NOMO-1 treated with DMSO at 0.1 percent for 48 hours (cell line): ENCODE data around the gene AACS.
"Not testable (repeated sequence)": the region's sequence is repeated elsewhere in the genome, so short reads cannot be mapped to it uniquely, and the experiment has no call there.

Source experiments
- DNase-seq: peaks from one replicate; lab custom pipeline; 2025; ENCODE audit not compliant: unreplicated experiment; lab: John Stamatoyannopoulos, UW

AACS gene, protein sequence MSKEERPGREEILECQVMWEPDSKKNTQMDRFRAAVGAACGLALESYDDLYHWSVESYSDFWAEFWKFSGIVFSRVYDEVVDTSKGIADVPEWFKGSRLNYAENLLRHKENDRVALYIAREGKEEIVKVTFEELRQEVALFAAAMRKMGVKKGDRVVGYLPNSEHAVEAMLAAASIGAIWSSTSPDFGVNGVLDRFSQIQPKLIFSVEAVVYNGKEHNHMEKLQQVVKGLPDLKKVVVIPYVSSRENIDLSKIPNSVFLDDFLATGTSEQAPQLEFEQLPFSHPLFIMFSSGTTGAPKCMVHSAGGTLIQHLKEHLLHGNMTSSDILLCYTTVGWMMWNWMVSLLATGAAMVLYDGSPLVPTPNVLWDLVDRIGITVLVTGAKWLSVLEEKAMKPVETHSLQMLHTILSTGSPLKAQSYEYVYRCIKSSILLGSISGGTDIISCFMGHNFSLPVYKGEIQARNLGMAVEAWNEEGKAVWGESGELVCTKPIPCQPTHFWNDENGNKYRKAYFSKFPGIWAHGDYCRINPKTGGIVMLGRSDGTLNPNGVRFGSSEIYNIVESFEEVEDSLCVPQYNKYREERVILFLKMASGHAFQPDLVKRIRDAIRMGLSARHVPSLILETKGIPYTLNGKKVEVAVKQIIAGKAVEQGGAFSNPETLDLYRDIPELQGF

DNA sequence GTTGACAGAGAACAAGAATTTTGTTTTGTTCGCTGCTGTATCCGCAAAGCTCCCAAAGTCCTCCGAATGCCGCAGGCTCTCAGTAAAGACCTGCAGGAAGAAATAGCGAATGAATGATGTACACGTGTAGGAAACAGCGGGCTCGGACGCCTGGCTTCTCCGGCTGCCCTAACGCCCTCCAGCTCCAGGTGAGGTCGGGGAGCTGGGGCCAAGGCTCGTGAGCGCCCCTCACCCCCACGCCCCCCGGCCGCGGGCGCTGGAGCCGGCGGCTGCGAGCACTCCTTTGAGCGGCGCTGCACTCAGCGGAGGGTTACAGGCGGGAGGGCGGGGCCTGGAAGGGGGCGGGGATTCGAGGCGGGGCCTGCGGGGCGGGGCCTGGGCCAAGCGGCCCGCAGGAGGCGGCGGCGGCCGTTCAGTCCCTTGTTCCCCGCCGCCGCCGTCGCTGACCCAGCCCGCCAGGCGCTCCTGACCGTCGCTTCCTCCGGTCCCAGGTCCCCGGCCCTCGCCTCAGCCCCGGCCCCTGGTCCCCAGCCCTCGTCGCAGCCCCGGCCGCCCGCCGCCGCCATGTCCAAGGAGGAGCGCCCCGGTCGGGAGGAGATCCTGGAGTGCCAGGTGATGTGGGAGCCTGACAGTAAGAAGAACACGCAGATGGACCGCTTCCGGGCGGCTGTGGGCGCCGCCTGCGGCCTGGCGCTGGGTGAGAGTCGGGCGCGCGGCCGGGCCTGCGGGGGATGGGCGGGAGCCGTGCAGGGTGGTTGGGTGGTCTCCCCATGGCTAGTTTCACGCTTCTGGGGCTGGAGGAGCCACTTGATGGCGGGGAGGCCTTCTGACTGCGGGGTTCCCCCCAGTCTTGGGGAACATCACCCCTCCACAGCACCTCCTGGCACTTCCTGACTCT, at the start of gene AACS:
Gene AACS (plus strand): TSS at position 415 of the 898 bp plus-strand sequence. CDS start 150 bp downstream, at position 565.
- DNase-seq: peak; percentile 69

DNA sequence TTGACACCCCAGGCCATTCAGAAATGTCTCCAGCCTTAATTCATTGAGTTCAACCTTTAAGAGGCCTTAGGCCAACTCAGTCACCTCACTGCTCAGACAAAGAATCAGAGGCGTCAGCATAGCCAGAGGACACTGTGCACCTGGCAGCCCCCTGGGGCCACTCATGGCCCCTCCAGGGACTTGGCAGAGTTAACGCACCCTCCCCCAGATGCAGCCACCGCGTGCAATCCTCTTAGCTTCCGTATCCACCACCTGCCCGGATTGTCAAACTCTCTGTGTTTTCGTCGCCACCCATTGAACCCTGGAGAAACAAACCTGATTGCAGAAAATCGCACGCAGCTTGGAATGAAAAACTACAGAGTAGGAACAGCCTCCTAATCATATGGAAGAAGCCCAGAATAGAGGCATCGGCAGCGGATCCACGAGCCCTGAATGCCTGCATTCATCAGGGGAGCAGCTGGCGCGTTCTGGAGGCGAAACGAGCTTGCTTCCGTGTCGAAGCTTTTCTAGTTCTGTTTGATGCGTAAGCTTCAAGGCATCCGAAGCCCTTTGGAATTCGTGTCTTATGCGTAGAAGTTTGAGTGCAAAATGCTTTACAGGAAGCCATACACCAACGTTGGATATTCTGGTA, 49.4 kb upstream of the AACS start:
- DNase-seq: no peak

DNA sequence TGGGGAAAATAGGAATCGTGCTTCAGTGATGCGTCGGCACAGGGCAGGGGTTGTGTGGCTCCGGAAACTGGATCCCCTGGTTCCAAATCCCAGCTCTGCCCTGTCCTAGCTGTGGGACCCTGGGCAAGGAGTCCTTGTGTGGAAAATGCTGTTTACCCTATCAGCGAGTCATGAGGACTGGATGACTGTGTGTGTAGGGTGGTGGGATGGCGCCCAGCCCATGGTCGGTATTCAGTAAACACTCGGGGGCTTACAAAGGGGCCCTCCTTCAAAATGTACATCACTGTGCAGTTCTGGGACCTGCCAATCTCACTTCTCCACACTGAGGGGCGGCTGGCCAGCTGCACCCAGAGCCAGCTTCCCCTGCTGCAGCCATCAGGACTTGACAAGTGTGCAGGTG, 47.4 kb upstream of the AACS start:
- no peak for DNase-seq

DNA sequence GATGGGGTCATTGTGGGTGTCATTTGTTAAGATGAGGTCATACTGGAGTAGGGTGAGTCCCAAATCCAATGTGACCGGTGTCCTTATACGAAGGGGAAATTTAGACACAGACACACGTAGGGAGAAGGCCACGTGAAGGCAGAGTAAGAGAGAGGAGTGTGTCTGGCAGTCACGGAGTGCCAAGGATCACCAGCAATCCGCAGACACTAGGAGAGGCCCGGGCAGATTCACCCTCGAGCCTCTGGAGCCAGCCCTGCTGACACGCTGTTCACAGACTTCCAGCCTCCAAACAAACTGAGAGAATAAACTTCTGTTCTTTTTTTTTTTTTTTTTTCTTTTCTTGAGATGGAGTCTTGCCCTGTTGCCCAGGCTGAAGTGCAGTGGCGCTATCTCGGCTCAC, 46.9 kb upstream of the AACS start:
- no peak for DNase-seq

DNA sequence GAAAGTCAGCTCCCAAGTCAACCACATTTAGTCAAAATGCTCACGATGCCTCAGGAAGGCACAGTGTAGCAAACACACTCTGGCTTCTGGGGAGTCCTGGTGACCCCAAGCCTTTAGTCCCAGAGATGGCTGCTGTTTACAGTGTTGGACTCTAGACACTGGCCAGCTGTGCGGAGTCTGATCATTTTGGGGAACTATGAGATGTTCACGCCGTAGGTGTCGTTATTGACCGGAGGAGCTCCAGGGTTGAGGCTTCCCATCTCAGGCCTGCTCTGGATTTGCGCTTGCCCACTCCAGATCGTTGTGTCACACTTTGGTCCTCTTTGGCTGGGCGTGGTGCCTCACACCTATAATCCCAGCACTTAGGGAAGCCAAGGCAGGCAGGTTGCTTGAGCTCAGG, 44.1 kb upstream of the AACS start:
- no peak for DNase-seq

DNA sequence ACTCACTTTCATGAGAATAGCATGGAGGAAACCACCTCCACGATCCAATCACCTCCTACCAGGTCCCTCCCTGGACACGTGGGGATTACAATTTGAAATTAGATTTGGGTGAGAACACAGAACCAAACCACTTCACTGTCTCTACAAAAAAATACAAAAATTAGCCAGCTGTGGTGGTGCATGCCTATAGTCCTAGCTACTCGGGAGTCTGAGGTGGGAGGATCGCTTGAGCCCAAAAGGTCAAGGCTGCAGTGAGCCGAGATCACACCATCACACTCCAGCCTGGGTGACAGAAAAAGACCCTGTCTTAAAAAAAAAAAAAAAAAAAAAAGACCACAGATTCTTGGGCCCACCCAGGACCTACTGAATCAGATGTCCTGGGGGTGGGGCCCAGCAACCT, 43.5 kb upstream of the AACS start:
- DNase-seq: no peak

DNA sequence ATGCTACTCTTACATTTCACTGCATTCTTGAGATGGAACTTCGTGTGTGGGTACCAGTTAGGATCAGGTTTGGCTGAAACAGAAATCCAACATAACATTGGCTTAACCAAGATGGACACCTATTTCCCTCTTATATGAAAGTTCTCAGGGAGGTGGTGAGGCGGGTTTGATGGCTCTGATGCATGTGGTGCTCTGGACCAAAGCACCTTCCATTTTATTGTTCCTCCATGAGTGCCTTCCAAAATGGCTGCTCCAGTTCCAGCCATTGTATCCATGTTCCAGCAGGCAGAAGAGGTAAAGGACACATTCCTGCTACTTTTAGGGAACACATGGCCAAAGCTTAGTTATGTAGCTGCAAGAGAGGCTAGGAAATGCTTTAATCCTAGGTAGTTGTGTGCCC, 42.2 kb upstream of the AACS start:
- DNase-seq: no peak

DNA sequence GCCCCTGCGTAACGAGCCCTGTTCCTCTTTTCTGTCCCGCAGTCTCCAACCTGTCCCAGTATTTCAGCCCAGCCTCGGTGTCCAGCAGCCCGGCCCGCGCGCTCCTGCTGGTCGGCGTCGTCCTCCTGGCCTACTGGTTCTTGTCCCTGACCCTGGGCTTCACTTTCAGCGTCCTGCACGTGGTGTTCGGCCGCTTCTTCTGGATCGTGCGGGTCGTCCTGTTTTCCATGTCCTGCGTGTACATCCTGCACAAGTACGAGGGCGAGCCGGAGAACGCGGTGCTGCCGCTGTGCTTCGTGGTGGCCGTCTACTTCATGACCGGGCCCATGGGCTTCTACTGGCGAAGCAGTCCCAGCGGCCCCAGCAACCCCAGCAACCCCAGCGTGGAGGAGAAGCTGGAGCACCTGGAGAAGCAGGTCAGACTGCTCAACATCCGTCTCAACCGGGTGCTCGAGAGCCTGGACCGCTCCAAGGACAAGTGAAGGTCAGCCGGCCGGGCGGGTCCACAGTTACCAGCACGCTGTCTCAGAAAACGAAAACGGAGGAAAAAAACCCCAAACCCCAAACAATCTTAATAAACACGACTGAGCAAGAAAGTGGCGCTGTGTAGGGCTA, 40.2 kb upstream of the AACS start:
- DNase-seq: no peak

DNA sequence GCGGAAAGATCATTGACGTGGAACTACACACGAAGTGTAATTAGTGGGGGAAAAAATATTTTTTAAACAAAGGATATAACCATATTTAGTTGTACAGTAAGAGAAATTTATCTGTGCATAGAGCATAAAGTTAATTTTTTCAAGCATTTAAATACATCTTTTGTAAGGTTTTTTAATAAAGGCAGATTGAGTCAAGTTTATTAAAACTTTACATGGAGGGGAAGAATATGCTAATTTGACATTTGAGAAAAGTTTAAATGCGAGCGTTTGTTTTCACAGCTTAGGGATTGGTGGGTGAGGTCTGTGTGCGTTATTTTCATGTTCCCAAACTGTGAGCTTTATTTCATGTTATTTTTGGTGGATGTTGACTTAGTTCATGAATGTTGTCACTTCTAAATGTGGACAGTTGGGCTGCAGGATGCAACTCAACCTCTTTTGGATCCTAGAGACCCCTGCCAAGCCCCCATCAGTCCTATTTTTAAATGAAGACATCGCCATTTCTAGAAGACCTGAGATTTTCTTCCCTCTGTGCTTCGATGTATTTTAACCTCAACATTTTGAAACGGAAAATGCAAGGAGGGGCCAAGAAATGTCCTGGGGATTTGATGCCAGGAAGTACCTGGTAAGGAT, 39.5 kb upstream of the AACS start:
- DNase-seq: no peak

DNA sequence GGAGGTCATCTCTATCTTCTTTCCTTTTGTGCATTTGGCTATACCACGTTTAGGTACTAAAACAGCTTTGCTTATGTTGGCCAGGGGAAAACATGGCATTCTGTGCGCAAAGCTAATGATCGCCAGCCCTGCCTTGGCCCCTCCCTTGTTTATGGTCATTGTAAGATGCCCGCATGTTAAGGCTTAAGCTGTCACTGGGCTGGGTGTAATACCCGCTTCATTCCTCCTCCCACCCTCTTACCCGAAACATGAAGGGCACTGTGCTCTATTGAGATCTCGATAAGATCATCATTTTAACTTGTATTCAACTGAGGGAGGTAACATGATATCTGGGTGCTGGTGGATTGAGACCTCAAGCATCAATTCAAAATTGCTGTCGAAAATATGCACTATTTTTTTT, 37.1 kb upstream of the AACS start:
- no peak for DNase-seq

DNA sequence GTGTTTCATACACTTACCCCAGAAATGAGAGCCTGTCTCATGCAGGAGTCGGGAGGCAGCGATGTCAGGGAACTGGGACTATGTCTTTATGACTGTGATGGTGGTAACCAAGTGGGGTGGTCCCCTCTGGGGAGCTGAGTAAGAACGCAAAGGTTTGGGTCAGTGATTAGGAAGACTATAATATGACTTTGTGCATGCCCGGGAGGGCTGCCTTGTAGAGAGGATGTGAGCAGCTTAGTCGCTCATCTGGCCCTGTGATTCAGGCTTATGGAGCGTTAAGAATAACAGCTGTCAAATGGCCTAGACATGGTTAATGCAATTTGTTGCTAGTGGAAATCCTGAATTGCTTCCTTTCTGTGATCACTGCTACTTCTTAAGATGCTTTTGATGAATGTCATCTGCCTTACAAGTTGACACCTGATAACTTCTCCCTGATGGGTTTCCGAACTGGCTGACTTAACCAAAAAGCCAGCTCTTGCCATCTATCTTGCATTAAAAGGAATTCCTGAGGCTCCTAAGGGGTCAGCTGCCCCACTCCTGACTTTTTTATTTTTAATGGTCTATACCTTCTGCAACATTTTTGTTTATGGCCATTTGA, 35.4 kb upstream of the AACS start:
- no peak for DNase-seq

DNA sequence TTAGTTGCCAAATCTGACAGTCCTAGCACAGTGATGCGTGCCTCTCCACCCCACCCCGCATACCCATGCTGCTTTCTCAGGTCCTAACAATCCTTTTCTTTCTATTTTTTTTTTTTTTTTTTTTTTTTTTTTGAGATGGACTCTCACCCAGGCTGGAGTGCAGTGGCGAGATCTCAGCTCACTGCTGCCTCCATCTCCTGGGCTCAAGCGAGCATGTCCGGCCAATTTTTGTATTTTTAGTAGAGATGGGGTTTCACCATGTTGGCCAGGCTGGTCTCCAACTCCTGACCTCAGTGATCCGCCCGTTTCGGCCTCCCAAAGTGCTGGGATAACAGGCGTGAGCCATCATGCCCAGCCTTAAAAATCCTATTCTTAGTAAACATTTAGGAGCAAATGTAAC, 33.8 kb upstream of the AACS start:
- DNase-seq: not testable (repeated sequence)

DNA sequence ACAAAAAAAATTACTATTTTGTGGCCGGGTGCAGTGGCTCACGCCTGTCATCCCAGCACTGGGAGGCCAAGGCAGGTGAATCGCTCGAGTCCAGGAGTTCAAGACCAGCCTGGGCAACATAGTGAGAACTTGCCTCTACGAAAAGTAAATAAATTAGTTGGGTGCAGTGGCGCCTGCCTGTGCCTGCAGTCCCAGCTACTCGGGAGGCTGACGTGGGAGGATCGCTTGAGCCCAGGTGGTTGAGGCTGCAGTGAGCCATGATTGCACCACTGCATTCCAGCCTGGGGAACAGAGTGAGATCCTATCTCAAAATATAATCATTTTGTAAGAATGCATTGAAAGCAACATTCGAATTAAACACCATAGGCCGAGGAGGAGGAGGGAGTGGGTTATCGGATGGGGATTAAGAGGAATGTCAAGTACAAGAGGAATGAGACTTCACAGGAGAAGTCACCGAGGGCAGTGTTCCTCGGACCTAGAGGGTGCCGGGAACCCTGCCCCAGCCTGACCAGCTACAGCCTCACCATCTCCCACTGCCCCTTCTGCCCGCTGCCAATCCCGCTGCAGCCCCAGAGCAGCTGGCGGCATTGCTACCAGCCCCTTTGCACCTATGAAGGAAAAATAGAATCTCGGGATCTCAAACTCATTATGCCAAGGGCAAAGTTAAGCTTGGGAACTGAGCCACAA, 32.6 kb upstream of the AACS start:
- DNase-seq: no peak

DNA sequence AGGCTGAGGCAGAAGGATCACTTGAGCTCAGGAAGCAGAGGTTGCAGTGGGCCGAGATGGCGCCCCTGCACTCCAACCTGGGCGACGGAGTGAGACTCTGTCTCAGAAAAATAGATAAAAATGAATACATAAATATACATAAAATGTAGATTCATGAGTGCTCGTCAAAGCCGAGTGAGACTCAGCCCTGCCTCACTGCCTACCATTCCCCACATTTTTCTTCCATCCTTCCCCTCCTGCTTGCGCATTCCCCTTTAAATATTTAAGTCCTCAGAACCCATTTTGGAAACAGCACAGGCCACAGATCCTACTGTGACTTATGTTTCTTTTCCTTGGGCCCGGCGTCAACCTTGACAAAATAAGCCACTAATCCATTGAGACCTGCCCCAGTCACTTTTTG, 31.9 kb upstream of the AACS start:
- DNase-seq: no peak

DNA sequence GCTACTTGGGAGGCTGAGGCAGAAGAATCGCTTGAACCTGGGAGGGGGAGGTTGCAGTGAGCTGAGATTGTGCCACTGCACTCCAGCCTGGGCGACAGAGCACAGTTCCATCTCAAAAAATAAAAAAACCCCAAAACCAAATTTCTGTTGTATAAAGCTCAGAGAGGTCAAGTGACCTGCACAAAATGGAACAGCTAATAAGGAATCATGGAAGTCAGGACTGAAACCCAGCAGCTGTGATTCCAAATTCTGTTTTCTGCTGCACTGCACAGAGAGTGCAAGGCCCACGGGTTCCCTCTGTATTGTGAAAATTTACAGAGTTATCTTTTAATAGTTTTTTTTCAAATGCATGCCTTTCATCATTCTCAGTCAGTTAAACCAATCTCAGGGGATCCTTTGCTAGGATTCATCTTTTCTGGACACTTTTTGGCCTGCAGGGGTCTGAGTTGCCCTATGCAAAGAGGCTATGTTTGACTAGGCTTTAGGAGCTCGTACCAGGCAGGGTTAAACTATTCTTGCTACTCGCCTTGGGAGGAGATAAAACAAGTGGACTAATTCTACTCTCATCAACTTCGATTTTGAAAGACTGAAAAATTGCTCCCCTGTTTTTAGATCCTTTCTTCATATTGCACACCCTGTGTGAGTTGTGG, 26.1 kb upstream of the AACS start:
- no peak for DNase-seq

DNA sequence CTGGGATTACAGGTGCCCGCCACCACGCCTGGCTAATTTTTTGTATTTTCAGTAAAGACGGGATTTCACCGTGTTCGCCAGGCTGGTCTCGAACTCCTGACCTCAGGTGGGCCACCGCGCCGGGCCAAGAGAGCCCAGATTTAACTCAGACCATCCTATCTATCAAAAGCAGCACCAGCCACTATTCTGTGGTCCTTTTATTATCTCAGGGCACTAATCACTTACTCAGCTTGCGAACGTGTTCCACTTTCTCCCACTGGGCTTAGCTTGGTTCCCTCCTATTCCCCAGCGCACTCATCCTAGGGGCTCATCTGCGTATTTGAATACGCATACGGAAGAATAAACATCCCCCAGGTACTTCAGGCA, 16.2 kb upstream of the AACS start:
- DNase-seq: no peak

DNA sequence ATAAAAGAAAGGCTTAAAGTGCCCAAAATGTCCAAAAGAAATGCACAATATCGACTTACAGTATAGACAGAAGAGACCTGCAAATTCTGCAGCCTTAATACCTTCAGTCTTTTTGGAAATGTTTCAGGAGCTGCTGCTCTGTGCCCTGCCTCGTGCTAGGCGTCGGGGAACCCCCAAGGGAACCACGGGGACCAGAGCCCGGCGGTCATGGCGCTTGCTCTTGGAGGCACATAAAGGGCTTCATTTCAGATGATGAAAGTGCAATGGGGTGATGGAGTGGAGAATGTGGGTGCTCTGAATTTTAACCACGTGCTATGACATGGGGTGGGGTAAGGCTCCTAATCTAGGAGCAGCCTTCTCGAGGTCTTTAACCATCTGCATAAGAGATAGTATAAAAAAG, 14.8 kb upstream of the AACS start:
- no peak for DNase-seq

DNA sequence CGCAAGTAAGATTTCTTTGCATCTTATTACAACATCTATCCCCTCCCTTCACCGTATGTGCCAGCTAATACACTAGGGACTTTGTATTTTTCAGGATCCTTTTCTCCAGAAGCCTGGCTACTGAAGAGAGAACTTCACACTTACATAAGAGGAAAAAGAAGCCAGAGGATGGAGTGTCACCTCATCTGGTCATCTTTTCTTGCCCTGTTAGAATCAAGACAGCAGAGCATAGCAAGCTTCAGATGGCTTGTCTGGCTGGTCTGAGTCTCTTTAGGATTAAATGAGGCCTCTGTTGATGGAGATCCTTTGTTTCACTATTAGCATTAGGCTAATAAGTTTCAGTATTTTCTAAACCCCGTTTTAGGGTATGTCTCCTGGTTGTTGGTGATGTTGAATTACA, 14.4 kb upstream of the AACS start:
- no peak for DNase-seq

DNA sequence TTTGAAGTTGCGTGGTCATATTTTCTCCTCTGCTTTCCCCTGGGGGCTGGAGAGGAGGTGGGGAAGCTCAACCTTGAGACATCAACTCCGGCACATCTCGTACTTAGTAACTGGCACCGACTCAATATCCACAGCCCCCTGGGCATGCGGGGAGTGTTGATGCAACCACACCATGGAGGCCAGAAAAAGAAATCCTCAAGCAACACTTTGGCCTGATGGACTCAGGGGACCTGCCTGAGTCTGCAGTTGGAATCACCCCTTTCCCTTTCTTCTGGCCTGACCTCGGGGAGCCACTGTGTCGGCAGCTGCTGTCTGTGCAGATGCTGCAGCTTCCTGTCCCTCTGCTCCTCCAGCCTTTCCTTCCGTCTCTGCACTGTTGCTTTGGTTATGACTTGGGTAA, 11.4 kb upstream of the AACS start:
- no peak for DNase-seq
